H1 (cell line): ENCODE results near the gene IGF2R. TPM values are rescaled to one million over a fixed set of nuclear protein-coding genes. Genes with fewer than 3 reads are reported as not detected.

Experiments used
- CTCF ChIA-PET: fragments of 300-600 bp; sonication (Branson Sonifier 250); formaldehyde crosslinking; loops from one replicate; lab custom pipeline; 2021; ENCODE audit not compliant: partially characterized antibody; lab: Charles Lee
- POLR2A ChIA-PET: fragments of 300-600 bp; sonication (Branson Sonifier 250); formaldehyde crosslinking; loops from one replicate; lab custom pipeline; 2021; ENCODE audit warnings: inconsistent platforms; ENCODE audit not compliant: partially characterized antibody; lab: Charles Lee
- DNase-seq, 2 experiments: peaks; one replicate each; pipeline versions ENCODE4 v3.0.0 to v3.0.0-alpha.2; 2010 to 2022; ENCODE audit warnings: low spot score in 2 of 2, low read depth in 1 of 2, mixed read lengths in 1 of 2
- FAIRE-seq: peaks from 2 replicates; lab custom pipeline; 2011; peaks lifted over from hg19 to GRCh38; lab: Jason Lieb, UNC
- H2AFZ ChIP-seq: 2 replicates; pipeline ENCODE4 v1.8.1; 2012; ENCODE audit warnings: low read length, inconsistent platforms
- H2AK5ac ChIP-seq: 2 replicates; pipeline ENCODE4 v1.6.1; 2013; ENCODE audit warnings: low read depth, low read length
- H2BK120ac ChIP-seq: replicated peaks from 2 replicates; pipeline ENCODE3; 2013; ENCODE audit warnings: low read depth, low read length, inconsistent platforms
- H2BK12ac ChIP-seq: 2 replicates; pipeline ENCODE4 v1.6.1; 2013; ENCODE audit warnings: low read depth, low read length
- H2BK15ac ChIP-seq: 2 replicates; pipeline ENCODE4 v1.6.1; 2013; ENCODE audit warnings: low read length
- H2BK20ac ChIP-seq: 2 replicates; pipeline ENCODE4 v1.6.1; 2013; ENCODE audit warnings: low read length
- H2BK5ac ChIP-seq: 2 replicates; pipeline ENCODE4 v1.6.1; 2013; ENCODE audit warnings: low read depth, low read length
- H3K14ac ChIP-seq: 2 replicates; pipeline ENCODE4 v1.6.1; 2013; ENCODE audit warnings: inconsistent platforms; ENCODE audit not compliant: insufficient read length
- H3K18ac ChIP-seq: 2 replicates; pipeline ENCODE4 v1.6.1; 2013; ENCODE audit warnings: low read length; ENCODE audit errors: extremely low read depth
- H3K23ac ChIP-seq: 2 replicates; pipeline ENCODE4 v1.6.1; 2013; ENCODE audit warnings: inconsistent platforms; ENCODE audit not compliant: insufficient read length
- H3K23me2 ChIP-seq: 2 replicates; pipeline ENCODE4 v1.6.1; 2013; ENCODE audit warnings: low read depth, low read length
- H3K27ac ChIP-seq: 2 replicates; pipeline ENCODE4 v1.6.1; 2011; ENCODE audit warnings: low read depth, low read length, inconsistent platforms
- H3K27me3 ChIP-seq, 4 experiments: replicated peaks in 1 of 4; 1 replicate in 1 of 4; 2 replicates in 3 of 4; pipeline versions ENCODE4 v1.6.1 to v1.8.1; 2011 to 2013; ENCODE audit warnings: low read length in 3 of 4, mild to moderate bottlenecking in 3 of 4, inconsistent platforms in 2 of 4, mixed read lengths in 2 of 4, moderate library complexity in 1 of 4; ENCODE audit not compliant: control insufficient read depth in 3 of 4, insufficient read depth in 3 of 4; ENCODE audit errors: extremely low read depth in 1 of 4
- H3K36me3 ChIP-seq, 4 experiments: 2 replicates each; pipeline versions ENCODE4 v1.6.1 to v1.8.1; 2011 to 2013; ENCODE audit warnings: mild to moderate bottlenecking in 4 of 4, low read length in 3 of 4, moderate library complexity in 2 of 4, control low read depth in 1 of 4, inconsistent platforms in 1 of 4; ENCODE audit not compliant: insufficient read depth in 4 of 4, control insufficient read depth in 2 of 4
- H3K4ac ChIP-seq: replicated peaks from 2 replicates; pipeline ENCODE3; 2013; ENCODE audit warnings: low read length, low read depth, mixed read lengths, inconsistent platforms; ENCODE audit not compliant: insufficient read length
- H3K4me1 ChIP-seq, 4 experiments: replicated peaks in 1 of 4; 1 replicate in 1 of 4; 2 replicates in 3 of 4; pipeline versions ENCODE4 v1.6.1 to v1.8.1; 2011 to 2013; ENCODE audit warnings: low read length in 3 of 4, inconsistent platforms in 2 of 4, mixed read lengths in 1 of 4; ENCODE audit not compliant: insufficient read depth in 4 of 4, control insufficient read depth in 3 of 4
- H3K4me2 ChIP-seq, 2 experiments: 2 replicates each; pipeline versions ENCODE4 v1.6.1 to v1.8.1; 2011 to 2013; ENCODE audit warnings: low read depth in 2 of 2, low read length in 2 of 2, control low read depth in 1 of 2, inconsistent platforms in 1 of 2, mild to moderate bottlenecking in 1 of 2; ENCODE audit not compliant: insufficient read depth in 1 of 2
- H3K4me3 ChIP-seq, 4 experiments: fragments of 200-600, 300-600 bp in 1 of 4; sonication (generic), shearing (Covaris generic), sonication (Bioruptor Twin) in 1 of 4; 2 replicates each; pipeline versions ENCODE4 v1.5.1 to v1.8.1; 2011 to 2016; ENCODE audit warnings: low read length in 4 of 4, low read depth in 3 of 4, control low read depth in 2 of 4, inconsistent platforms in 2 of 4, mild to moderate bottlenecking in 2 of 4, mixed read lengths in 1 of 4, moderate library complexity in 1 of 4; ENCODE audit not compliant: insufficient read depth in 2 of 4; ENCODE audit errors: extremely low read depth in 1 of 4
- H3K56ac ChIP-seq: replicated peaks from 2 replicates; pipeline ENCODE3; 2013; ENCODE audit warnings: low read depth, mild to moderate bottlenecking, mixed read lengths, low read length, inconsistent platforms; ENCODE audit not compliant: insufficient read length
- H3K79me1 ChIP-seq: 2 replicates; pipeline ENCODE4 v1.6.1; 2013; ENCODE audit warnings: low read depth, low read length, control low read depth
- H3K79me2 ChIP-seq, 2 experiments: 2 replicates each; pipeline versions ENCODE4 v1.6.1 to v1.8.1; 2012 to 2013; ENCODE audit warnings: low read length in 2 of 2, mild to moderate bottlenecking in 2 of 2, inconsistent platforms in 1 of 2; ENCODE audit not compliant: insufficient read depth in 2 of 2, control insufficient read depth in 1 of 2
- H3K9ac ChIP-seq, 4 experiments: replicated peaks in 1 of 4; 1 replicate in 1 of 4; 2 replicates in 3 of 4; pipeline versions ENCODE4 v1.6.1 to v1.8.1; 2011 to 2013; ENCODE audit warnings: low read depth in 3 of 4, low read length in 3 of 4, control low read depth in 2 of 4, mild to moderate bottlenecking in 2 of 4, moderate library complexity in 2 of 4, inconsistent platforms in 1 of 4; ENCODE audit errors: extremely low read depth in 1 of 4
- H3K9me3 ChIP-seq, 2 experiments: 2 replicates each; pipeline versions ENCODE4 v1.6.1 to v1.8.1; 2012 to 2013; ENCODE audit warnings: mild to moderate bottlenecking in 2 of 2, moderate library complexity in 2 of 2, control low read depth in 1 of 2, inconsistent platforms in 1 of 2, low read depth in 1 of 2, low read length in 1 of 2, mixed read lengths in 1 of 2; ENCODE audit not compliant: insufficient read depth in 2 of 2
- H4K20me1 ChIP-seq, 2 experiments: replicated peaks in 1 of 2; 2 replicates each; pipeline versions ENCODE3 to v1.8.1; 2011 to 2013; ENCODE audit warnings: inconsistent platforms in 2 of 2, low read length in 2 of 2, mild to moderate bottlenecking in 1 of 2; ENCODE audit not compliant: insufficient read depth in 2 of 2, control insufficient read depth in 1 of 2
- H4K5ac ChIP-seq: 2 replicates; pipeline ENCODE4 v1.6.1; 2013; ENCODE audit warnings: low read length, low read depth, mixed read lengths, inconsistent platforms; ENCODE audit not compliant: insufficient read length
- H4K8ac ChIP-seq: 2 replicates; pipeline ENCODE4 v1.8.0; 2013; ENCODE audit warnings: mild to moderate bottlenecking, moderate library complexity, low read length, inconsistent platforms; ENCODE audit not compliant: insufficient read depth; ENCODE audit errors: extremely low read depth
- H4K91ac ChIP-seq: replicated peaks from 2 replicates; pipeline ENCODE3; 2013; ENCODE audit warnings: low read length, mixed read lengths, inconsistent platforms; ENCODE audit not compliant: insufficient read length
- CREB1 ChIP-seq: IDR thresholded peaks from 2 replicates; pipeline ENCODE4 v1.6.1; 2012; ENCODE audit warnings: inconsistent platforms
- CTCF ChIP-seq, 3 experiments: IDR thresholded peaks; 1 replicate in 2 of 3; 2 replicates in 1 of 3; pipeline versions ENCODE4 v1.5.1 to v1.6.1; 2011; ENCODE audit warnings: low read length in 3 of 3, mild to moderate bottlenecking in 3 of 3, inconsistent platforms in 2 of 3, low read depth in 1 of 3, moderate library complexity in 1 of 3; ENCODE audit not compliant: insufficient read depth in 1 of 3; ENCODE audit errors: control extremely low read depth in 1 of 3
- KDM1A ChIP-seq: fragments of 200-600, 300-600 bp; sonication (generic); IDR thresholded peaks from 2 replicates; pipeline ENCODE4 v1.7.1; 2016; ENCODE audit warnings: mild to moderate bottlenecking, low read length, borderline replicate concordance
- POLR2A ChIP-seq, 2 experiments: IDR thresholded peaks; 1 replicate in 1 of 2; 2 replicates in 1 of 2; pipeline ENCODE4 v1.6.1; 2011; ENCODE audit warnings: low read depth in 2 of 2, low read length in 2 of 2, mild to moderate bottlenecking in 2 of 2; ENCODE audit errors: control extremely low read depth in 1 of 2
- POU5F1 ChIP-seq: IDR thresholded peaks from 2 replicates; pipeline ENCODE4 v1.6.1; 2011; ENCODE audit warnings: low read depth, mild to moderate bottlenecking, low read length, moderate library complexity
- RBBP5 ChIP-seq: IDR thresholded peaks from 2 replicates; pipeline ENCODE4 v1.7.1; 2012; ENCODE audit warnings: low read depth, mild to moderate bottlenecking, inconsistent platforms, low read length, moderate library complexity, borderline replicate concordance
- SP2 ChIP-seq: IDR thresholded peaks from 2 replicates; pipeline ENCODE4 v1.6.1; 2012; ENCODE audit warnings: mild to moderate bottlenecking, low read length, inconsistent platforms
- SP4 ChIP-seq: IDR thresholded peaks from 2 replicates; pipeline ENCODE4 v1.6.1; 2012; ENCODE audit warnings: low read length, inconsistent platforms
- SRF ChIP-seq: IDR thresholded peaks from 2 replicates; pipeline ENCODE4 v1.6.1; 2011; ENCODE audit warnings: mild to moderate bottlenecking, low read depth, low read length, moderate library complexity
- TAF1 ChIP-seq: IDR thresholded peaks from 2 replicates; pipeline ENCODE4 v1.6.1; 2011; ENCODE audit warnings: mild to moderate bottlenecking, low read depth, low read length
- TAF7 ChIP-seq: optimal IDR thresholded peaks from 2 replicates; pipeline ENCODE3; 2011; ENCODE audit warnings: low read depth, mild to moderate bottlenecking, inconsistent platforms, low read length, moderate library complexity, borderline replicate concordance
- TCF12 ChIP-seq: IDR thresholded peaks from 2 replicates; pipeline ENCODE4 v1.6.1; 2011; ENCODE audit warnings: low read depth, mild to moderate bottlenecking, low read length
- TEAD4 ChIP-seq: IDR thresholded peaks from 2 replicates; pipeline ENCODE4 v1.6.1; 2012; ENCODE audit warnings: low read depth, low read length, inconsistent platforms, mixed read lengths
- WGBS, 2 experiments: shearing (Covaris generic) in 1 of 2; methylation state at CpG; one replicate each; pipeline versions ENCODE4 v1.1.6 to v1.1.7; 2013 to 2015; ENCODE audit warnings: low lambda C conversion rate in 2 of 2, mixed read lengths in 2 of 2, inconsistent platforms in 1 of 2, low coverage in 1 of 2, missing lambda C conversion rate in 1 of 2; ENCODE audit not compliant: insufficient replicate concordance in 2 of 2, insufficient coverage in 1 of 2, insufficient read length in 1 of 2; ENCODE audit errors: extremely low coverage in 1 of 2, missing lambda C conversion rate in 1 of 2; 5-methylcytosine and 5-hydroxymethylcytosine counted together
- polyA plus RNA-seq, 7 experiments: library from polyadenylated mRNA; depleted of rRNA in 3 of 7; stranded (reverse) in 5 of 7; unstranded in 2 of 7; fragments of >200 nt in 5 of 7; fragments of 200-250 nt in 2 of 7; gene quantifications; 1 replicate in 5 of 7; 2 replicates in 1 of 7; 4 replicates in 1 of 7; pipeline versions ENCODE4 v1.2.1 to v1.2.3, GENCODE V29; 2011 to 2013; ENCODE audit warnings: missing spikeins in 2 of 7, mixed read lengths in 2 of 7
- total RNA-seq: library from RNA; stranded (reverse); fragmentation: NEBNext Ultra II Directional; extraction: Animal tissue kit (Norgen Biotek cat#: 25700); gene quantifications from 2 replicates; pipeline ENCODE4 v1.2.1, GENCODE V29; 2021

IGF2R gene
- total and polyA plus RNA-seq, 2 of the 8 experiments (the other 6 are each of a cell fraction or from before 2014, with no cell fraction given), result 20.6 to 74.1 TPM

GRCh38 chr6:160035693-160036330 lies 66.9 kb downstream of the IGF2R start:
- Histone ChIP-seq H4K8ac (no peak overlapping the region; the same call in 1 of the 2 replicates), H3K79me1 (no peaks in the 10 kb centered on the region; the same call in none of the 2 replicates), H3K4ac (no peak overlapping the region), H3K18ac (no peak overlapping the region), H4K20me1 (peaks cover 2 to 8% of the 10 kb centered on the region in 2 experiments), H2BK12ac (no peak overlapping the region), H2AK5ac (no peak overlapping the region), H3K36me3 (peaks cover 13 to 54% (median 43%) of the 10 kb centered on the region in 4 experiments), H3K9me3 (no peaks in the 10 kb centered on the region), H2BK20ac (no peak overlapping the region), H3K23ac (no peak overlapping the region), H3K23me2 (no peaks in the 10 kb centered on the region), H3K4me1 (no peaks in the 10 kb centered on the region), H3K27me3 (no peaks in the 10 kb centered on the region), H2AFZ (no peak overlapping the region), H3K14ac (no peak overlapping the region), H4K91ac (no peak overlapping the region), H3K4me2 (no peak overlapping the region), H3K56ac (no peak overlapping the region), H3K27ac (no peak overlapping the region), H3K79me2 (no peaks in the 10 kb centered on the region), H2BK120ac (no peak overlapping the region), H2BK15ac (no peak overlapping the region), H2BK5ac (no peak overlapping the region; the same call in 1 of the 2 replicates), H3K4me3 (no peak overlapping the region), H4K5ac (no peak overlapping the region), H3K9ac (no peak overlapping the region)
- POLR2A ChIA-PET, result no interaction called here
- CTCF ChIA-PET, result no interaction called here
- FAIRE-seq, result no peak
- no peak for DNase-seq
- 91% methylated on average over 12 of the region's 12 CpGs; no CpG with 5 or more reads in 1 of the 2 experiments for WGBS, 2 experiments
- TF ChIP-seq TAF1 (no peak), KDM1A (no peak), SP4 (no peak), TAF7 (no peak), CREB1 (no peak), SRF (no peak), CTCF (IDR thresholded peaks at IDR 0.05; ENCODE audit: control extremely low read depth in 1 of 3, insufficient read depth in 1 of 3, low read depth in 1 of 3, low read length in 3 of 3) (no peak), TCF12 (no peak), SP2 (no peak), POU5F1 (no peak), RBBP5 (no peak), POLR2A (IDR thresholded peaks at IDR 0.05; ENCODE audit: control extremely low read depth in 1 of 2, low read depth in 2 of 2, low read length in 2 of 2) (no peak), TEAD4 (no peak)
